SH-SY5Y (cell line): ENCODE results near the gene CROCC2.

Experiments used
- GATA2 ChIP-seq: IDR thresholded peaks from 2 replicates; pipeline ENCODE4 v1.6.1; 2011; ENCODE audit warnings: mild to moderate bottlenecking, low read depth, low read length
- GATA3 ChIP-seq: IDR thresholded peaks from 2 replicates; pipeline ENCODE4 v1.6.1; 2011; ENCODE audit warnings: low read depth, mild to moderate bottlenecking, low read length, moderate library complexity

- TF ChIP-seq GATA3 (no peak), GATA2 (no peak)
Observed at GRCh38 chr2:240894836-240895558, 11.1 kb upstream of the CROCC2 start.
